Inflammatory macrophage treated with lipopolysaccharide for 1 hour (primary cell): ENCODE measurements around the gene ZNF19.

Experiments used
- DNase-seq, 2 donors: peaks; one replicate each; pipeline ENCODE4 v3.0.0-alpha.2; 2020 to 2022

ZNF19 gene

GRCh38 chr16:71440669-71441347 lies 48.3 kb downstream of the ZNF19 start:
- DNase-seq, result no peak

- no peak for DNase-seq
These were observed 49.6 kb downstream of the ZNF19 start for GRCh38 chr16:71439523-71439922.

- no peak for DNase-seq
These were observed 52.7 kb downstream of the ZNF19 start for GRCh38 chr16:71436473-71436872.

- no peak for DNase-seq
These were observed 56.2 kb downstream of the ZNF19 start for GRCh38 chr16:71432906-71433305.

GRCh38 chr16:71431991-71432390 lies 57.1 kb downstream of the ZNF19 start:
- no peak for DNase-seq

GRCh38 chr16:71431176-71431575 lies 57.9 kb downstream of the ZNF19 start:
- no peak for DNase-seq

GRCh38 chr16:71430744-71431143 lies 58.4 kb downstream of the ZNF19 start:
- DNase-seq, result no peak

GRCh38 chr16:71429581-71429980 lies 59.5 kb downstream of the ZNF19 start:
- DNase-seq, result no peak

- DNase-seq, result no peak
These were observed 60.2 kb downstream of the ZNF19 start for GRCh38 chr16:71428883-71429282.

GRCh38 chr16:71428385-71428784 lies 60.7 kb downstream of the ZNF19 start:
- no peak for DNase-seq

GRCh38 chr16:71426880-71427615 lies 62.1 kb downstream of the ZNF19 start:
- no peak for DNase-seq

- DNase-seq, result no peak
These were observed 62.9 kb downstream of the ZNF19 start for GRCh38 chr16:71426069-71426879.

- no peak for DNase-seq
These were observed 63.4 kb downstream of the ZNF19 start for GRCh38 chr16:71425746-71426068.

GRCh38 chr16:71424626-71425025 lies 64.5 kb downstream of the ZNF19 start:
- DNase-seq, result no peak

- no peak for DNase-seq
These were observed 65.3 kb downstream of the ZNF19 start for GRCh38 chr16:71423865-71424264.
